SU-DHL-6 (cell line): ENCODE data around the gene HEMK1.

ENCODE experiments used
- H2AFZ ChIP-seq: fragments of 200-600 bp; sonication (generic); 2 replicates; pipeline ENCODE4 v1.6.1; 2014; ENCODE audit warnings: low read depth, mild to moderate bottlenecking, moderate library complexity, mixed read lengths, antibody characterized with exemption, low read length; ENCODE audit not compliant: severe bottlenecking
- H3F3A ChIP-seq: fragments of 200-600 bp; shearing (Covaris generic); 2 replicates; pipeline ENCODE4 v1.6.0; 2016; ENCODE audit warnings: antibody characterized with exemption, mild to moderate bottlenecking; ENCODE audit not compliant: insufficient read depth
- H3K27ac ChIP-seq: fragments of 200-600 bp; sonication (generic); 2 replicates; pipeline ENCODE4 v1.5.1; 2016; ENCODE audit warnings: low read depth, mild to moderate bottlenecking, low read length, moderate library complexity, mixed read lengths
- H3K27me3 ChIP-seq: fragments of 200-600 bp; sonication (generic), shearing (Covaris generic); 2 replicates; pipeline ENCODE4 v1.6.0; 2014; ENCODE audit warnings: mild to moderate bottlenecking, low read length
- H3K36me3 ChIP-seq: fragments of 200-600 bp; sonication (generic); 2 replicates; pipeline ENCODE4 v1.6.1; 2014; ENCODE audit warnings: mild to moderate bottlenecking, low read length, mixed read lengths
- H3K4me2 ChIP-seq: fragments of 300-600, 200-600 bp; shearing (Covaris generic), sonication (generic); 2 replicates; pipeline ENCODE4 v1.6.0; 2014; ENCODE audit warnings: low read length, low read depth, mild to moderate bottlenecking; ENCODE audit not compliant: poor library complexity, severe bottlenecking
- H3K4me3 ChIP-seq: fragments of 200-600 bp; sonication (generic); 2 replicates; pipeline ENCODE4 v1.5.1; 2014; ENCODE audit warnings: antibody characterized with exemption, low read length, mild to moderate bottlenecking, mixed read lengths; ENCODE audit not compliant: insufficient read depth, poor library complexity, severe bottlenecking
- H3K79me2 ChIP-seq: fragments of 200-600 bp; sonication (generic); 2 replicates; pipeline ENCODE4 v1.6.1; 2014; ENCODE audit warnings: mild to moderate bottlenecking, low read length, moderate library complexity; ENCODE audit not compliant: insufficient read depth
- H3K9ac ChIP-seq: fragments of 200-600 bp; sonication (generic); 2 replicates; pipeline ENCODE4 v1.7.0; 2014; ENCODE audit warnings: mild to moderate bottlenecking, low read length
- H3K9me2 ChIP-seq: fragments of 200-600 bp; sonication (generic); replicated peaks from 2 replicates; pipeline ENCODE4 v1.6.1; 2014; ENCODE audit warnings: low read length; ENCODE audit not compliant: insufficient read depth
- H3K9me3 ChIP-seq: fragments of 200-600 bp; sonication (generic); 2 replicates; pipeline ENCODE4 v1.6.1; 2014; ENCODE audit warnings: low read length, mixed read lengths; ENCODE audit not compliant: insufficient read depth
- H4K20me1 ChIP-seq: fragments of 200-600 bp; sonication (generic); 2 replicates; pipeline ENCODE4 v1.6.1; 2014; ENCODE audit warnings: low read depth, mild to moderate bottlenecking, antibody characterized with exemption, low read length, moderate library complexity, mixed read lengths
- CTCF ChIP-seq: fragments of 200-600 bp; sonication (generic); IDR thresholded peaks from one replicate; pipeline ENCODE4 v1.5.1; 2017; ENCODE audit warnings: antibody characterized with exemption, mild to moderate bottlenecking, low read length, moderate library complexity; ENCODE audit not compliant: insufficient read depth, poor library complexity, severe bottlenecking
- EZH2phosphoT487 ChIP-seq: fragments of 200-600 bp; sonication (generic), shearing (Covaris generic); conservative IDR thresholded peaks from 2 replicates; pipeline ENCODE4 v1.6.1; 2018; ENCODE audit warnings: mild to moderate bottlenecking, antibody characterized with exemption, low read length, moderate library complexity, mixed read lengths

Gene HEMK1

GRCh38 chr3:50607271-50608091 lies 38.2 kb downstream of the HEMK1 start:
- TF ChIP-seq EZH2phosphoT487 (no peak), CTCF (no peak)
- Histone ChIP-seq H2AFZ (no peak overlapping the region), H3K36me3 (no peaks in the 10 kb centered on the region), H3K4me2 (no peak overlapping the region), H3K9ac (no peak overlapping the region), H3K27ac (no peak overlapping the region), H4K20me1 (no peaks in the 10 kb centered on the region), H3K9me3 (no peaks in the 10 kb centered on the region), H3K79me2 (no peaks in the 10 kb centered on the region), H3K4me3 (no peak overlapping the region), H3K9me2 (no peaks in the 10 kb centered on the region), H3K27me3 (no peaks in the 10 kb centered on the region), H3F3A (no peaks in the 10 kb centered on the region)

GRCh38 chr3:50608278-50608677 lies 39.0 kb downstream of the HEMK1 start:
- H4K20me1 ChIP-seq: no peaks in the 10 kb centered on the region
- H3K36me3 ChIP-seq: no peaks in the 10 kb centered on the region
- no peaks in the 10 kb centered on the region for H3K9me3 ChIP-seq
- H3K27ac ChIP-seq: no peak overlapping the region
- no peaks in the 10 kb centered on the region for H3F3A ChIP-seq
- no peaks in the 10 kb centered on the region for H3K27me3 ChIP-seq
- H3K4me2 ChIP-seq: no peak overlapping the region
- no peak overlapping the region for H3K4me3 ChIP-seq
- H2AFZ ChIP-seq: no peak overlapping the region
- TF ChIP-seq CTCF (no peak), EZH2phosphoT487 (no peak)
- no peaks in the 10 kb centered on the region for H3K9me2 ChIP-seq
- no peak overlapping the region for H3K9ac ChIP-seq
- H3K79me2 ChIP-seq: no peaks in the 10 kb centered on the region

- Histone ChIP-seq H3K36me3 (no peaks in the 10 kb centered on the region), H3K79me2 (no peaks in the 10 kb centered on the region), H4K20me1 (no peaks in the 10 kb centered on the region), H3K27me3 (no peaks in the 10 kb centered on the region), H3K27ac (no peak overlapping the region), H3K4me3 (no peak overlapping the region), H3F3A (no peaks in the 10 kb centered on the region), H3K9me3 (no peaks in the 10 kb centered on the region), H3K9ac (no peak overlapping the region), H2AFZ (no peak overlapping the region), H3K9me2 (no peaks in the 10 kb centered on the region), H3K4me2 (no peak overlapping the region)
- TF ChIP-seq EZH2phosphoT487 (no peak), CTCF (no peak)
Measured at GRCh38 chr3:50609071-50609762, 39.9 kb downstream of the HEMK1 start.
